ENCODE data around the gene ABHD14A. TPM values are rescaled to one million over a fixed set of nuclear protein-coding genes. Genes with fewer than 3 reads are reported as not detected.

Gene ABHD14A
- total RNA-seq, 4 donors from 2014 or later, result 10.0 to 22.3 (median 15.8) TPM

DNA sequence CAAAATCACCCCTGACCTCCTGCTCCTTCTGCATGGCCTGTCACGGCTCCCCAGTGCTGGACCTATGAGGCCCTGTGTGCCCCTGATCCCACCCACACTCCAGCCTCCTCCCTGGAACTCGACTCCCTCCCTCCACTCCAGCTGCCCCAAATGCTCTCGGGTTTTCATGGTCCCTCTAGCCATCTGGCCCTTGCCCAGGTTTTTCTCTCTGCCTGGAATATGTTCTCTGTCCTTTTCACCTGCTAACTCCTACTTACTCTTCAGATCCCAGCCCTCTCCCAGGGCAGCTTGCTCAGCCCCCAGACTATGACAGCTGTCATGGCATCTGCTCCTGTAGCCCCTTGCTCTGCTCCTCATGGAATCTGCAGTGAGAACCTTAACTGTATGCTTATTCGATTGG, 51.2 kb downstream of the ABHD14A start:
- Histone ChIP-seq H3K4me3 (no peak overlapping the region), H3K27ac (replicated peaks in 1 of 4) (no peak overlapping the region), H3K4me1 (peaks cover 49 to 62% (median 52%) of the 10 kb centered on the region in 4 donors), H3K27me3 (no peaks in the 10 kb centered on the region), H3K36me3 (no peaks in the 10 kb centered on the region), H3K9me3 (no peaks in the 10 kb centered on the region)
- 54% methylated on average over 3 of the region's 4 CpGs for WGBS
- intact Hi-C loops (cut with DNase I), result no loop called here
- TF ChIP-seq POLR2A (IDR thresholded peaks at IDR 0.05; ENCODE audit: low read depth) (no peak), POLR2AphosphoS5 (IDR thresholded peaks at IDR 0.05) (no peak)
- no peak for DNase-seq (ENCODE audit: extremely low spot score)

DNA sequence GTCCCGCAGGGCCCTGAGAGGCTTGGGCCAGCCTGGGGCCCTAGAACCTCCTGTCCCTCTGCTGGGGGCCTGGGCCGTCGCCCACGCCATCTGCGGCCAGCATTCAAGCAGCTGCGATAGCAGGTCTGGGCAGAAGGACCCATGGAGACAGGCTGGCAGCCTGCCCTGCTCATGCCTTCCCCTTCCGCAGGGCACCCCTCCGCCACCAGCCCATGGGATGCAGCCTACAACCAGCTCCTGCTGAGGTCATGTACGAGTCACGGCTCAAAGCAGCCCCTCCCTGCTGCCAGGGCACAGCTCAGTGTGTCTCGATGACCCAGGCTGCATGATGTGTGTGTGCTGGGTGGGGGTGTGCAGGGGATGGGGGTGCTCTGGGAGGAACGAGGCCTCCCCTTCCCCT, 53.7 kb downstream of the ABHD14A start:
- 88% methylated on average over 7 of the region's 12 CpGs for WGBS
- H3K27ac ChIP-seq (replicated peaks in 1 of 4), result no peak overlapping the region
- intact Hi-C loops (cut with DNase I), result no loop called here
- no peaks in the 10 kb centered on the region for H3K27me3 ChIP-seq
- peaks cover 24 to 37% (median 27%) of the 10 kb centered on the region in 4 donors for H3K4me1 ChIP-seq
- no peaks in the 10 kb centered on the region for H3K9me3 ChIP-seq
- TF ChIP-seq, protein P1, sequence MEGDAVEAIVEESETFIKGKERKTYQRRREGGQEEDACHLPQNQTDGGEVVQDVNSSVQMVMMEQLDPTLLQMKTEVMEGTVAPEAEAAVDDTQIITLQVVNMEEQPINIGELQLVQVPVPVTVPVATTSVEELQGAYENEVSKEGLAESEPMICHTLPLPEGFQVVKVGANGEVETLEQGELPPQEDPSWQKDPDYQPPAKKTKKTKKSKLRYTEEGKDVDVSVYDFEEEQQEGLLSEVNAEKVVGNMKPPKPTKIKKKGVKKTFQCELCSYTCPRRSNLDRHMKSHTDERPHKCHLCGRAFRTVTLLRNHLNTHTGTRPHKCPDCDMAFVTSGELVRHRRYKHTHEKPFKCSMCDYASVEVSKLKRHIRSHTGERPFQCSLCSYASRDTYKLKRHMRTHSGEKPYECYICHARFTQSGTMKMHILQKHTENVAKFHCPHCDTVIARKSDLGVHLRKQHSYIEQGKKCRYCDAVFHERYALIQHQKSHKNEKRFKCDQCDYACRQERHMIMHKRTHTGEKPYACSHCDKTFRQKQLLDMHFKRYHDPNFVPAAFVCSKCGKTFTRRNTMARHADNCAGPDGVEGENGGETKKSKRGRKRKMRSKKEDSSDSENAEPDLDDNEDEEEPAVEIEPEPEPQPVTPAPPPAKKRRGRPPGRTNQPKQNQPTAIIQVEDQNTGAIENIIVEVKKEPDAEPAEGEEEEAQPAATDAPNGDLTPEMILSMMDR (IDR thresholded peaks at IDR 0.05), result no peak
- TF ChIP-seq POLR2A (IDR thresholded peaks at IDR 0.05; ENCODE audit: low read depth) (no peak), EP300 (IDR thresholded peaks at IDR 0.05) (no peak), POLR2AphosphoS5 (IDR thresholded peaks at IDR 0.05) (no peak)
- H3K4me3 ChIP-seq, result no peak overlapping the region
- H3K36me3 ChIP-seq, result no peaks in the 10 kb centered on the region
- DNase-seq (ENCODE audit: extremely low spot score), result no peak

DNA sequence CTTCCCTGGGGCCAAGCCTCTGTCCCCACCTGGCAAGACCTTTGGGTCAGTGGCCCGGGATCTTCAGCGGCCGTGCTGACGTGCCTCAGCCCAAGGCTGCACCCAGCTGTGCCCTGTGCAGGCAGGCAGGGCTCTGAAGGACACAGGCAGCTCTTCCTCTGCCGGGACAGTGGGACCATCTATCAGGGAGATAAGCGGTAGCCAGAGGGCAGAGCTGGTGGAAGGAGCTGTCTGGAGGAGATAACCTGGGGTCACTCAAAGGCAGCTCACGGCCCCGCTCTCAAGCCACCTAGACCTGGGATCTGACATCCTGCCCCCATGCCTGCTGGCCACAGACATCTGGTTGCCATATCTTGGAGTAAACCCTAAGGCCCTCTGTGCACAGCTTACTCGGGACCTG, 54.2 kb downstream of the ABHD14A start:
- DNase-seq (ENCODE audit: extremely low spot score), result no peak
- Histone ChIP-seq H3K36me3 (no peaks in the 10 kb centered on the region), H3K27ac (replicated peaks in 1 of 4) (no peak overlapping the region), H3K9me3 (no peaks in the 10 kb centered on the region), H3K4me1 (peaks cover 19 to 32% (median 22%) of the 10 kb centered on the region in 4 donors), H3K27me3 (no peaks in the 10 kb centered on the region), H3K4me3 (no peak overlapping the region)
- intact Hi-C loops (cut with DNase I), result no loop called here
- WGBS, result 100% methylated on average over 1 of the region's 9 CpGs
- TF ChIP-seq POLR2AphosphoS5 (IDR thresholded peaks at IDR 0.05) (no peak), EP300 (IDR thresholded peaks at IDR 0.05) (no peak), POLR2A (IDR thresholded peaks at IDR 0.05; ENCODE audit: low read depth) (no peak)
- TF ChIP-seq, protein P1 (IDR thresholded peaks at IDR 0.05), result no peak

DNA sequence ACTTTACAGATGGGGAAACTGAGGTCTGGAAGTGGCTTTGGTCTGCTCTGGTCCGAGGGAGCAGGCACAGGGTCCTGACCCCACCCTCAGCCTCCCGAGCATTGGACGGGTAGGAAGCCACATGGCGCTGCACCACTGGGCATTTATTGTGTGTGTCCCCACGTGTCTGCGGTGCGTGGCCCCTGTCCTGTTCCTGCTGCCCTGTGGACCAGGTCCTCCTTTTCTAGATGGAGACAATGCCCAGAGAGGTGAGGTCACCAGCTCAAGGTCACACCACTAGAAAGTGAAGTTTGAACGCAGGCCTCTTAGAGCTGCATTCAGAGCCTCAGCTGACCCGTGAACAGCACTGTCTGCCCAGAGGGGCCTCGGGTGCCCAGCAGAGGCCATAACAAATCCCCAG, 54.7 kb downstream of the ABHD14A start:
- H3K27ac ChIP-seq (replicated peaks in 1 of 4), result no peak overlapping the region
- no peaks in the 10 kb centered on the region for H3K9me3 ChIP-seq
- H3K4me1 ChIP-seq, result peaks cover 16 to 27% (median 18%) of the 10 kb centered on the region in 4 donors
- no peak for TF ChIP-seq POLR2A (IDR thresholded peaks at IDR 0.05; ENCODE audit: low read depth)
- TF ChIP-seq POLR2AphosphoS5 (IDR thresholded peaks at IDR 0.05), result no peak
- no peak for TF ChIP-seq EP300 (IDR thresholded peaks at IDR 0.05)
- TF ChIP-seq, protein P1 (IDR thresholded peaks at IDR 0.05), result no peak
- H3K4me3 ChIP-seq, result no peak overlapping the region
- no peaks in the 10 kb centered on the region for H3K27me3 ChIP-seq
- 91% methylated on average over 9 of the region's 10 CpGs for WGBS
- no peak for DNase-seq (ENCODE audit: extremely low spot score)
- intact Hi-C loops (cut with DNase I), result no loop called here
- H3K36me3 ChIP-seq, result no peaks in the 10 kb centered on the region

Small RNAs within 50 kb of the gene (small RNA-seq; reads per million reads assigned to genes)
- 0 reads per million in 3 donors for gene AC115284.1

Other genes starting within 250 kb of the ABHD14A start
- not detected for gene IQCF6, start 195.8 kb upstream of the ABHD14A start, total RNA-seq
- not detected for gene IQCF2, start 113.4 kb upstream of the ABHD14A start, total RNA-seq
- not detected for gene IQCF5, start 99.5 kb upstream of the ABHD14A start, total RNA-seq
- gene IQCF1, start 71.7 kb upstream of the ABHD14A start, total RNA-seq, result not detected
- 10 to 100 TPM in 3 of 4 donors, 1 to 10 TPM in 1; 9.6 to 20.7 (median 15.5) TPM for gene RRP9, start 33.2 kb upstream of the ABHD14A start, total RNA-seq
- 10 to 100 TPM; 22.9 to 37.9 (median 30.1) TPM for gene PARP3, start 32.7 kb upstream of the ABHD14A start, total RNA-seq
- under 1 TPM; 0.11 to 0.42 (median 0.18) TPM for gene GPR62, start 19.7 kb upstream of the ABHD14A start, total RNA-seq
- 100 to 1,000 TPM in 2 of 4 donors, 10 to 100 TPM in 2; 54.4 to 378 (median 139) TPM for gene PCBP4, start 7.6 kb upstream of the ABHD14A start, total RNA-seq
- gene ABHD14B, start 1.0 kb upstream of the ABHD14A start, total RNA-seq, result 10 to 100 TPM; 41.8 to 49.5 (median 46.9) TPM
- 10 to 100 TPM in 3 of 4 donors, 1 to 10 TPM in 1; 10.0 to 19.2 (median 15.8) TPM for gene ACY1, start 8.5 kb downstream of the ABHD14A start, total RNA-seq
- 1,000 to 10,000 TPM in 3 of 4 donors, 100 to 1,000 TPM in 1; 786 to 1,908 (median 1,382) TPM for gene RPL29, start 20.8 kb downstream of the ABHD14A start, total RNA-seq
- gene DUSP7, start 81.5 kb downstream of the ABHD14A start, total RNA-seq, result 10 to 100 TPM in 3 of 4 donors, 1 to 10 TPM in 1; 10.0 to 23.5 (median 15.9) TPM
- gene POC1A, start 179.4 kb downstream of the ABHD14A start, total RNA-seq, result 1 to 10 TPM in 3 of 4 donors, under 1 TPM in 1; 0.71 to 2.1 (median 1.2) TPM
- gene ALAS1, start 223.1 kb downstream of the ABHD14A start, total RNA-seq, result 10 to 100 TPM; 31.1 to 50.5 (median 38.9) TPM

Data from esophagus muscularis mucosa (tissue), 4 donors.